Prostate gland (tissue), 2 donors: ENCODE data around the gene AEN.

Experiments used
- CTCF ChIP-seq, 4 experiments: fragments of 200-600 bp in 2 of 4; fragments of 450-650 bp in 2 of 4; sonication (generic) in 2 of 4; IDR thresholded peaks; 1 replicate in 3 of 4; 2 replicates in 1 of 4; pipeline ENCODE4 v1.5.1; 2016 to 2019; ENCODE audit warnings: antibody characterized with exemption in 4 of 4, mild to moderate bottlenecking in 2 of 4, moderate library complexity in 2 of 4
- POLR2A ChIP-seq: fragments of 450-650 bp; IDR thresholded peaks from one replicate; pipeline ENCODE4 v1.6.1; 2016; ENCODE audit warnings: antibody characterized with exemption, mild to moderate bottlenecking
- POLR2AphosphoS5 ChIP-seq: sonication (generic); formaldehyde crosslinking; IDR thresholded peaks from one replicate; pipeline ENCODE4 v1.6.1; 2017; ENCODE audit warnings: antibody characterized with exemption

- TF ChIP-seq CTCF (IDR thresholded peaks at IDR 0.05) (no peak), POLR2A (no peak), POLR2AphosphoS5 (no peak)
These were observed 35.7 kb downstream of the AEN start for GRCh38 chr15:88656760-88657221.
